GM19193 (cell line): ENCODE measurements around the gene DCTN5.

Experiments used
- POLR2A ChIP-seq: IDR thresholded peaks from 4 replicates; pipeline ENCODE4 v1.6.1; 2011; ENCODE audit not compliant: insufficient read depth, insufficient read length; ENCODE audit errors: extremely low read depth

The DCTN5 gene

GRCh38 chr16:23640615-23640930 is 693 bp upstream of the DCTN5 start:
- no peak for TF ChIP-seq POLR2A

GRCh38 chr16:23642246-23642774 is 1.0 kb downstream of the DCTN5 start:
- no peak for TF ChIP-seq POLR2A

- TF ChIP-seq POLR2A, result no peak
These were observed 9.6 kb downstream of the DCTN5 start for GRCh38 chr16:23650674-23651416.

GRCh38 chr16:23651943-23652468 is 10.7 kb downstream of the DCTN5 start:
- no peak for TF ChIP-seq POLR2A

GRCh38 chr16:23663918-23664317 is 22.7 kb downstream of the DCTN5 start:
- no peak for TF ChIP-seq POLR2A

GRCh38 chr16:23666571-23667354 is 25.5 kb downstream of the DCTN5 start:
- TF ChIP-seq POLR2A, result no peak

- no peak for TF ChIP-seq POLR2A
These were observed 26.0 kb downstream of the DCTN5 start for GRCh38 chr16:23667355-23667659.

- no peak for TF ChIP-seq POLR2A
These were observed 27.0 kb downstream of the DCTN5 start for GRCh38 chr16:23668225-23668624.

GRCh38 chr16:23668873-23669272 is 27.6 kb downstream of the DCTN5 start:
- TF ChIP-seq POLR2A, result no peak

GRCh38 chr16:23670137-23670776 is 29.0 kb downstream of the DCTN5 start:
- TF ChIP-seq POLR2A, result no peak

GRCh38 chr16:23673971-23674614 is 32.8 kb downstream of the DCTN5 start:
- TF ChIP-seq POLR2A, result no peak

- no peak for TF ChIP-seq POLR2A
These were observed 35.7 kb downstream of the DCTN5 start for GRCh38 chr16:23676924-23677480.

- peak; percentile 67 for TF ChIP-seq POLR2A
These were observed 37.4 kb downstream of the DCTN5 start, which contains the start of gene PLK1 for GRCh38 chr16:23678430-23679273. PLK1 (plus strand) TSS chr16:23678889; CDS start chr16:23678933, 44 bp downstream.
